HG03280 (cell line): ENCODE data around the gene SLC39A3.

Experiments used
- ATAC-seq: cut with Tn5 transposase; IDR thresholded peaks from one replicate; pipeline ENCODE4 v1.9.1; 2021; ENCODE audit warnings: mild to moderate bottlenecking, moderate library complexity; ENCODE audit not compliant: unreplicated experiment

Gene SLC39A3

GRCh38 chr19:2739602-2740313 is at the start of gene SLC39A3:
TSS of gene SLC39A3 (minus strand) at chr19:2740017. CDS start at chr19:2737257, 2,760 bp downstream.
- ATAC-seq = peak; percentile 93

GRCh38 chr19:2788237-2788636 is 48.4 kb upstream of the SLC39A3 start:
- ATAC-seq = no peak

GRCh38 chr19:2787115-2787514 is 47.3 kb upstream of the SLC39A3 start:
- ATAC-seq = no peak

GRCh38 chr19:2785244-2785997 is 45.6 kb upstream of the SLC39A3 start, which contains the start of gene THOP1:
TSS of gene THOP1 (plus strand) at chr19:2785503. CDS start at chr19:2785663, 160 bp downstream.
- peak; percentile 63 for ATAC-seq

- ATAC-seq = no peak
Measured at GRCh38 chr19:2783781-2784145, 43.9 kb upstream of the SLC39A3 start.

- ATAC-seq = peak; percentile 73
Measured at GRCh38 chr19:2782936-2783780, 43.3 kb upstream of the SLC39A3 start, which contains the start of gene SGTA. TSS of gene SGTA (minus strand) at chr19:2783273. CDS start at chr19:2769068, 14,205 bp downstream.

GRCh38 chr19:2782329-2782935 is 42.6 kb upstream of the SLC39A3 start:
- ATAC-seq = no peak

GRCh38 chr19:2780284-2780683 is 40.5 kb upstream of the SLC39A3 start:
- ATAC-seq = no peak

- ATAC-seq = no peak
Measured at GRCh38 chr19:2779121-2779740, 39.4 kb upstream of the SLC39A3 start.

- ATAC-seq = no peak
Measured at GRCh38 chr19:2777952-2778683, 38.3 kb upstream of the SLC39A3 start.

GRCh38 chr19:2775556-2776430 is 36.0 kb upstream of the SLC39A3 start:
- ATAC-seq = no peak

- no peak for ATAC-seq
Measured at GRCh38 chr19:2774953-2775555, 35.2 kb upstream of the SLC39A3 start.

GRCh38 chr19:2774083-2774679 is 34.4 kb upstream of the SLC39A3 start:
- ATAC-seq = no peak

- no peak for ATAC-seq
Measured at GRCh38 chr19:2771786-2772674, 32.2 kb upstream of the SLC39A3 start.

GRCh38 chr19:2770055-2771013 is 30.5 kb upstream of the SLC39A3 start:
- no peak for ATAC-seq

GRCh38 chr19:2769218-2769617 is 29.4 kb upstream of the SLC39A3 start:
- ATAC-seq = no peak
